Activated naive CD8-positive, alpha-beta T cell treated with anti-CD3 and anti-CD28 coated beads, Interleukin-2, amount 10 ng/mL, durations not matched to agents 7 days and 5 days (primary cell): ENCODE measurements around the gene KCNE1. TPM values are rescaled to one million over a fixed set of nuclear protein-coding genes. Genes with fewer than 3 reads are reported as not detected.

Source experiments
- ATAC-seq: fragments of 150-1000 bp; cut with Tn5 transposase; one replicate; pipeline ENCODE4 v1.10.0; 2021; ENCODE audit warnings: low read depth, moderate library complexity
- POLR2A ChIA-PET: fragments of 350-600 bp; sonication (Branson Sonifier 250); formaldehyde crosslinking; loops from one replicate; lab custom pipeline; 2021; ENCODE audit warnings: antibody characterized with exemption; lab: Charles Lee
- DNase-seq: peaks from one replicate; pipeline ENCODE4 v3.0.0; 2021
- H3K27ac Mint-ChIP-seq: one replicate; pipeline ENCODE4 v1.8.0; 2022; ENCODE audit warnings: mild to moderate bottlenecking, mixed read lengths
- H3K27me3 Mint-ChIP-seq: one replicate; pipeline ENCODE4 v1.8.0; 2022; ENCODE audit warnings: mild to moderate bottlenecking, moderate library complexity, mixed read lengths
- H3K36me3 Mint-ChIP-seq: one replicate; pipeline ENCODE4 v1.8.0; 2021; ENCODE audit warnings: mild to moderate bottlenecking, mixed read lengths
- H3K4me1 Mint-ChIP-seq: one replicate; pipeline ENCODE4 v1.8.0; 2021; ENCODE audit warnings: mixed read lengths
- H3K4me3 Mint-ChIP-seq: one replicate; pipeline ENCODE4 v1.8.0; 2022; ENCODE audit warnings: mild to moderate bottlenecking, moderate library complexity, mixed read lengths
- H3K9me3 Mint-ChIP-seq: one replicate; pipeline ENCODE4 v1.8.0; 2021; ENCODE audit warnings: mixed read lengths
- total RNA-seq, 2 experiments: library from RNA; stranded (reverse); gene quantifications; one replicate each; pipeline ENCODE4 v1.2.3, GENCODE V29; 2021

Gene KCNE1
- total RNA-seq, 2 experiments from 2014 or later: 0.33 TPM; not detected in 1

DNA sequence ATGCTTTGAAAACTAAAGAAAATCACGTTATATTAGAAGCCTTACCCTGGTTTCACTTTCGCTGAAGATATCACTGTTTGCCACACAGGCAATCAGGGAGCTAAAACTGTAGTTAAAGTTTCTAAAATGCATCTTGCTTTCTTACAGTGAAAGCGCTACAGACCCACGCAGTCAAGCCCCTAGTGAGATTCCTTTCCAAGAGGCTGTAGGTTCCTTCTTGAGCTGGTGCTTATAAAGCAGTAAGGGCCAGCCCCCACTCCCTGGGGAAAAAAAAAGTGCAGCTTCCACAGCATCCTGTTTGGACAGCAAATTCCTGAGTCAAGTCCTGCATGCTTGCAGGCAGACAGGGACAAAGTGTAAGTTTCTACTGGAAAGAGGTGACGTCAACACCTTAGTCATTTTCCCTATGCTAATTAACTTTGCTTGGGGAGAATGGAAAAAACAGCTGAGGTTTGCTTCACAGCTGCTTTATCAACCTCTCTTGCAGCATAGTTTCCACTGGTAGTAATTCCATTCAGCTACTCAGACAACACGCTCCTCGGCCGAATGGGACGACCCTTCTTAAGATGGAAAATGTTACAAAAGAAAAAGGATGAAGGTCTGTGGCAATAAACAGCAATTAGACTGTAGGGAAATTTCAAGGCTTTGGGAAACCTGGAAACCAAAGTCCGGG is 14.7 kb upstream of the KCNE1 start:
- DNase-seq: no peak
- no peaks in the 10 kb centered on the region for H3K36me3 Mint-ChIP-seq
- no peaks in the 10 kb centered on the region for H3K27me3 Mint-ChIP-seq
- POLR2A ChIA-PET: no interaction called here
- peak overlapping the region; percentile 36 for H3K4me3 Mint-ChIP-seq
- peak; percentile 36 for ATAC-seq
- peaks cover 5% of the 10 kb centered on the region for H3K4me1 Mint-ChIP-seq
- no peak overlapping the region for H3K27ac Mint-ChIP-seq
- H3K9me3 Mint-ChIP-seq: no peaks in the 10 kb centered on the region

DNA sequence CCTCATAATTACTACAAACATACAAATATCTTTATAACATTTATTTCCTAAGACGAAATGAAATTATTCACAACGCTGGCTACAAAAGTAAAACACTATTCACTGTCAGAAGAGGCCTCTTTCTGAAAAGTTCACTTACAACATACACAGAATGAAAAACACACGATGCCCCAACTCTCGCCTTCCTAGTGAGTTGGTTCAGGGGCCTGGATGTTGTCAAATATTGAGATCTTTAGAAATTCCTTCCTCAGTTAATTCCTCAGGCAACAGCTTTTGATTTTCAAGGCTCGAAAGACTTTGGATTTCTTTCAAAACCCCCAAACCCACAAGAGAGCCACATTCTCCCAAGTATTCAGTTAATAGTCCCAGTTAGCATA is 14.2 kb upstream of the KCNE1 start:
- H3K27ac Mint-ChIP-seq: no peak overlapping the region

DNA sequence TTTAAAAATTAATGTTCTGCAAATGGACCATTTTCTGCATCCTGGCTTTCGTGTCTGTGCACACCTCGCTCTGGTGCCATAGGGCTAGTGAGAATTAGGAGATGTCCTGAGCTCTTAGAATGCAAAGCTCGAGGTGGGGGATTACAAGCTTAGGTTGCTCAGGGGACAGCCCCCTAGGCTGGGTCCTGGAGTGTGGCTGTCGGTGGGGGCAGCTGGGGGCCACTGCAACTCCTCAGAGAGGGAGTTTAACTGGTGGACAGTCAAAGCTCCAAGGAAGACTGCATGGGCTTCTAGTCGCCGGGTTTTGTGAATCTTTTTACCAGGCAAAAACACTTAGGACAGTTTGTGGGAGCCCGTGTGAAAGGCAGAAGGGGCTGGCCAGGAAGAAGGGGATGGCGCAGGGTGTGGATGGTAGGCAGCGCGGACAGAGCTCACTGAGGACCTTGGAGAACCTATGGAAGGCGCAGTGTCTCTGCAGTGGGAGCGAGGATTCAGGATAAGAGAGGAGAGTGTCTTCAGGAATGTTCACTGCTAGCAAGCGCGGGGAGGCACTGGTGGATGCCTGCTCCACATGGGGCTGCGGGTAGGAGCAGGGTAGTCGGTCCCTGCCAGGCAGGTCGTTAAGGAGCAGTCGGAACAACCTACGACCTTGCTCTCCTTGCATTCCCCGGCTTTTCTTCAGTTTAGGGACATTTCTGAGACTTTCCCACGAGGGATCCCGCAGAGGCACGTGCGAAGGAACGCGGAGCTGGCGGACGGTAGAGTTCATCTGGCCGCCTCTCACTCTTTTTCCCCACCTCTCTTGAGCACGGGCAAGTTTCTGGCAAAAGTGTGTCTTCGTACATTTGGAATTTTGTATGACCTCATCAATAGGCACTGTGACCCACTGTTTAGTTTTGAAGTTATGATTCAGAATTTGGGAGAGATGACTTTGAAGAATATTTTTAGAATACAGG is 12.9 kb upstream of the KCNE1 start:
- POLR2A ChIA-PET: no interaction called here
- peaks cover 5% of the 10 kb centered on the region for H3K4me1 Mint-ChIP-seq
- no peak overlapping the region for H3K27ac Mint-ChIP-seq
- DNase-seq (no peak), ATAC-seq (no peak)
- no peaks in the 10 kb centered on the region for H3K9me3 Mint-ChIP-seq
- H3K36me3 Mint-ChIP-seq: no peaks in the 10 kb centered on the region
- no peak overlapping the region for H3K4me3 Mint-ChIP-seq
- H3K27me3 Mint-ChIP-seq: no peaks in the 10 kb centered on the region

More for the DNA sequence above, 14.2 kb upstream of the KCNE1 start:
- ATAC-seq: no peak
- POLR2A ChIA-PET: no interaction called here
- H3K36me3 Mint-ChIP-seq: no peaks in the 10 kb centered on the region
- H3K4me3 Mint-ChIP-seq: peak overlapping the region; percentile 36
- H3K27me3 Mint-ChIP-seq: no peaks in the 10 kb centered on the region
- no peaks in the 10 kb centered on the region for H3K9me3 Mint-ChIP-seq
- no peak for DNase-seq
- H3K4me1 Mint-ChIP-seq: peaks cover 5% of the 10 kb centered on the region

DNA sequence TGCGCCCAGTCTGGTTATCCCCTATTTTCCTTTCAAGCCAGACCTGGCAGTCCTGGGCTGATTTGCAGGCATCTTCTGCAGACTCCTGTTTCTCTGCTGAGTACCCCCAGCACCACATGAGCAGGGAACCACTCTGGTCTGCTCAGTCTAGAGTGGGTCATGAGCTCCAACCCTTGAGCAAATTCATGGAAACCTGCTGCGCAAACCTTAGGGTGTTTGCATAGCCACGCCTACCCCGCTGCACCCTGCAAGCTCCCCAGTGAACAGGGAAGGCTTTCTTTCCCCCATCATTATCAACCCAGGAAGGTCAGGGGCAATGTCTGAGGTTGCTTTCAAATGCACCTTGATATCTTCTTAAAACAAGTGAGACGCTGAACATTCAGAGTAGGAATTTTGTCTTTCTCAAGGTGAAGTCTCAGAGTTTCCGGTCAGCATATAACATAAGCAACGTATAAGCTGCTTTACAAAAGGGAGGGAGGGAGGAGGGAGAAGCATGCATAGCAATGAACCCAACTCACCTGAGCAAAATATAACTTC is 11.1 kb upstream of the KCNE1 start:
- peaks cover 7% of the 10 kb centered on the region for H3K4me1 Mint-ChIP-seq
- ATAC-seq (no peak), DNase-seq (no peak)
- H3K27me3 Mint-ChIP-seq: no peaks in the 10 kb centered on the region
- no peaks in the 10 kb centered on the region for H3K36me3 Mint-ChIP-seq
- H3K9me3 Mint-ChIP-seq: no peaks in the 10 kb centered on the region
- POLR2A ChIA-PET: no interaction called here
- H3K4me3 Mint-ChIP-seq: no peak overlapping the region
- no peak overlapping the region for H3K27ac Mint-ChIP-seq

DNA sequence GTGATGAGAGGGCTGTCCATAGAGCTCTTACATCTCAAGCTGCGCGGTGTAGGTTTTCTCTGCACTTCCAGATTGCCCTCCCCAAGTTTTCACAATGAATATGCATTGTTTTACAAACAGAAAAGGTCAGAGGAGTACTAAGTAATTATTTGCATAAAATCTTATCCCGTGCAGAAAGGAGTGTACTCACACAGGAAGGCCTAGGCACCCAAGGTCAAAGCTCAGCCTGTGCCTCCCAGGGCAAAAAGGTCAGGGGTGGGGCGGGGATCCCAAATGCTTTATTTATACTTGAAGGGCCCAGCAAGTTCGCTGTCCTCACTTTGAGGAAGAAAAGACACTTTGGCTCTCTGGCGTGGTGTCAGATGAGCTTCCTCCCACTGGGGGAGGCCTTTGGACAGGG is 10.3 kb upstream of the KCNE1 start:
- POLR2A ChIA-PET: no interaction called here
- Mint-ChIP-seq H3K4me3 (no peak overlapping the region), H3K36me3 (peaks cover 4% of the 10 kb centered on the region), H3K4me1 (peaks cover 14% of the 10 kb centered on the region), H3K27ac (no peak overlapping the region), H3K9me3 (no peaks in the 10 kb centered on the region), H3K27me3 (no peaks in the 10 kb centered on the region)
- DNase-seq: no peak
- no peak for ATAC-seq

DNA sequence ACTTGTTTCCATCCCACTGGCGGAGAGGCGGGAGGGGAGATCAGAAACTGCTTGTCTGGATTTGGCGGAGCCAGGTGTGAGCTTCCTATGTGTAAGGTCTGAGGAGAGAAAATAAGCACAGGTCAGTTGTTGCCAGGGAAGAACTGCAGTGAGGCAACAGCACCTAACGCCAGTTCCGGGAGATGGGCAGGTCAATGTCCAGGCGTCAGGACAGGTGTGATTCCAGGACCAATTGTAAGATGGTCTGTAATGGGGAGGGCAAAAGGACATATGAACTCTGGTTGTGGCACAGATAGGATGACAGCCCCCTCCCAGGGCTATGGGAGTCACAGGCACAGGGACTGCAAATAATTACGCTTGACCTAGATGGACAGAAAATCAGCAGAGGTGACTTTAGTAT is 9.6 kb upstream of the KCNE1 start:
- no peak for ATAC-seq
- Mint-ChIP-seq H3K9me3 (no peaks in the 10 kb centered on the region), H3K27me3 (no peaks in the 10 kb centered on the region), H3K36me3 (peaks cover 4% of the 10 kb centered on the region), H3K4me1 (peaks cover 16% of the 10 kb centered on the region), H3K27ac (no peak overlapping the region), H3K4me3 (no peak overlapping the region)
- POLR2A ChIA-PET: no interaction called here
- DNase-seq: no peak

DNA sequence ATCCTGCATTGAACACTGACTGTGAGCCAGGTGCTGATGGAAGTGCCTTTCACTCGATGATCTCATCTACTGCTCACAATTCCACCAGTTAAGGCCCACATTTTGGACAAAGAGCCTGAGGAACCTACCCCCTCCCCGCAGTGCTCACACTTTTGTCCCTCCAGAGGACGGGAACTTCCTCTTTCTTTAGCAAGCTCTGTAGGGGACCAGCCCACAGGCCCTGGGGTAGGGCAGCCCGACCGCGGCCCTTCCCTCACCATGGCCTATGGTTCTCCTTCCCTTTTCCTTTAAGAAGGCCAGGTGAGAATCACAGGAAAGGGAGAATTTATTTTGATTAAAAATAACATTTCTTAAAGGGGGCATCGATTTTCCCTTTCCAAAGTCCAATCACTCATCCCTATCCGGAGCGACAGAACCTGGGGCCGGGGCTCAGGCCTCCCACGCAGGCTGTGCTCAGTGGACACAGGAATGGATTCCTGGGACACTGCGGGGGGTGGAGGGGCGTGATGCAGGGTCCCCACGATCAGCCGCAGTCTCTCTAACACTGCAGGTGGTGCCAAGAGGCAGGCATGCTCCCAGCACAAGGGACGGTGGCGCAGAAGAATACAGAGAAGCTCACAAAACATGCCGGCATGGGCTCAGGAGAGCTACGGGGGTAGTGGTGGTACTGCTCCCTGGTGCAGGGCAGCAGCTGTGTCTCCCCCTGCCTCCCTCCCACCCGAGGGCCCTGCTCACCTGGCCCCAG is 8.9 kb upstream of the KCNE1 start:
- Mint-ChIP-seq H3K27me3 (no peaks in the 10 kb centered on the region), H3K4me3 (no peak overlapping the region), H3K36me3 (peaks cover 4% of the 10 kb centered on the region), H3K9me3 (no peaks in the 10 kb centered on the region), H3K4me1 (peaks cover 12% of the 10 kb centered on the region), H3K27ac (no peak overlapping the region)
- POLR2A ChIA-PET: no interaction called here
- DNase-seq (no peak), ATAC-seq (no peak)

DNA sequence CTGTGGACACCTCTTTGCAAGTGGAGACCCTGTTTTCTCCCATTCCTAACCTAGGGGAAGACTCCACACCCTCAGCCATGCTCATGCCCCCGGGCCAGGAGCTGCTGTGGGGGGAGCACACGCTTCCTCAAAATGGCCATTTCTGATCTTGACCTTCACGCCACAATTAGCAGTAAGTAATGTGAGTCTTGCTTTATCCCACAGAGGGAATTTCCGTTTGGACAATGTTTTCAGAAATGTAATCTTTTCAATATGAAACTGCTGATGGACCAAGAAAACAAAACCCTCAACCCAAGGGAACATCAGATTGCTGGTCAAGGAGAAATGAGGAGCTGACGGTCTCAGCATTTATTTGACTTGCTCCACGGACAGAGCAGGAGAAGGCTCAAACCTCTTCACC is 8.3 kb upstream of the KCNE1 start:
- no peaks in the 10 kb centered on the region for H3K27me3 Mint-ChIP-seq
- DNase-seq (no peak), ATAC-seq (no peak)
- no peaks in the 10 kb centered on the region for H3K9me3 Mint-ChIP-seq
- H3K36me3 Mint-ChIP-seq: peaks cover 4% of the 10 kb centered on the region
- peaks cover 12% of the 10 kb centered on the region for H3K4me1 Mint-ChIP-seq
- POLR2A ChIA-PET: no interaction called here
- H3K27ac Mint-ChIP-seq: no peak overlapping the region
- no peak overlapping the region for H3K4me3 Mint-ChIP-seq

DNA sequence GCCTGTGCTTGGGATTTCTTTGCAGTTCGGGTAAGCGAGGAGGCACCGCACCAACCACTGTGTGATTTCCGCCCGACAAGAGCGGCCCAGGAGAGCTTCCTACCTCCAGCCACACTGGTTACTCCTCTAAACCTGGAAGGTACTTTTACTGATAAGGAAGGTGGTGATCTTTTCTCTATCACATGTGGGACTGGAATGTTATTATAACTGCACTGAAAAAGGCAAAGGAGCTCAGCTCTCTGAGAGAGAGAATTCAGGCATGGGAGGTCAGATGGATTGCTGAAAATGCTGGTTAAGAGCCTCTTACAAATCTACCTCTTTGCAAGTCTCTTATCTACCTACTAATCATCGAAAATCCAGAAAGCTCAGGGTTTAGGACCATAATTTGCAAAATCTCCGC is 7.7 kb upstream of the KCNE1 start:
- H3K4me1 Mint-ChIP-seq: peaks cover 12% of the 10 kb centered on the region
- H3K9me3 Mint-ChIP-seq: no peaks in the 10 kb centered on the region
- DNase-seq (no peak), ATAC-seq (no peak)
- peaks cover 4% of the 10 kb centered on the region for H3K36me3 Mint-ChIP-seq
- no peak overlapping the region for H3K4me3 Mint-ChIP-seq
- POLR2A ChIA-PET: interaction anchor here (0.7 kb wide), 1 partner anchor 138 kb away, joined by 4 read pairs; no protein-coding TSS in a partner anchor
- no peak overlapping the region for H3K27ac Mint-ChIP-seq
- H3K27me3 Mint-ChIP-seq: no peaks in the 10 kb centered on the region

DNA sequence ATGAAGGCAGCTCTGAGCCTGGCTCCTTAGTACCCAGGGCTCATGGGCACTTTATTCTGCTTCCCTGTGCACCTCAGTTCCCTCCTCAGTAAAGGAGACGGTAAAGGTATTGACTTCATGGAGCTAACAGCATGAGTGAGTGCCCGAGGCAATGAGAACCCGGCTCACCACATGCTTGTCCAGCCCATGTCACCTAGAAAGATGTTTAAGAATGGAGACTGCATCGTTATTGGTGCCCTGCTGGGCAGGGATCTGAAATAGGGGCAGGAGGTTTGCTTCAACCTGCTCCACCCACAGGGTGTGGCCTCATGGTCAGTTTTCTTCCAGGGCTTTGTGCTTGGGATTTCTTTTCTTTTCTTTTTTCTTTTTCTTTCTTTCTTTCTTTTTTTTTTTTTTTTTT is 7.0 kb upstream of the KCNE1 start:
- Mint-ChIP-seq H3K27ac (no peak overlapping the region), H3K4me1 (peaks cover 12% of the 10 kb centered on the region), H3K27me3 (no peaks in the 10 kb centered on the region), H3K9me3 (no peaks in the 10 kb centered on the region), H3K36me3 (peaks cover 4% of the 10 kb centered on the region), H3K4me3 (no peak overlapping the region)
- ATAC-seq (no peak), DNase-seq (no peak)
- POLR2A ChIA-PET: interaction anchor here (0.7 kb wide), 1 partner anchor 139 kb away, joined by 4 read pairs; no protein-coding TSS in a partner anchor

DNA sequence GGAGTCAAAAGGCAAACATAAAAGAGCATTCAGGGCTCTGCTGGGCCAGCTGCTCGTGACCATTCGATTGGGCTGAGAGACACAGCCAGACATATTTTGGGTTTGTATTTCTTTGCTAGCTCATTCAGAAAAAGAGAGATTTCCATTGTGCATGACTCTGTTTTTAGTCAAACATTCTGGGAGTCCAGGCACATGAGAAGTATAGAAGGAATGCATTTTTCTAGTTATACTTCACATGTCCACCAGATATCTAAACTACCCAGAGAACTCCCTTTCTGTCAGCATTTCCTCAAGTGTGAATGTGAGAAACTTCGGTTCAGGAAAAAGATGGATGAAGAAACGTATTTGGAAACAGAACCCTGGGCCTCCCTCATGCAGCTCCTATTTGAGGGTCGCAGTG is 6.3 kb upstream of the KCNE1 start:
- peaks cover 4% of the 10 kb centered on the region for H3K36me3 Mint-ChIP-seq
- no peak overlapping the region for H3K4me3 Mint-ChIP-seq
- H3K27me3 Mint-ChIP-seq: no peaks in the 10 kb centered on the region
- ATAC-seq (no peak), DNase-seq (no peak)
- POLR2A ChIA-PET: no interaction called here
- no peaks in the 10 kb centered on the region for H3K9me3 Mint-ChIP-seq
- peaks cover 12% of the 10 kb centered on the region for H3K4me1 Mint-ChIP-seq
- no peak overlapping the region for H3K27ac Mint-ChIP-seq

DNA sequence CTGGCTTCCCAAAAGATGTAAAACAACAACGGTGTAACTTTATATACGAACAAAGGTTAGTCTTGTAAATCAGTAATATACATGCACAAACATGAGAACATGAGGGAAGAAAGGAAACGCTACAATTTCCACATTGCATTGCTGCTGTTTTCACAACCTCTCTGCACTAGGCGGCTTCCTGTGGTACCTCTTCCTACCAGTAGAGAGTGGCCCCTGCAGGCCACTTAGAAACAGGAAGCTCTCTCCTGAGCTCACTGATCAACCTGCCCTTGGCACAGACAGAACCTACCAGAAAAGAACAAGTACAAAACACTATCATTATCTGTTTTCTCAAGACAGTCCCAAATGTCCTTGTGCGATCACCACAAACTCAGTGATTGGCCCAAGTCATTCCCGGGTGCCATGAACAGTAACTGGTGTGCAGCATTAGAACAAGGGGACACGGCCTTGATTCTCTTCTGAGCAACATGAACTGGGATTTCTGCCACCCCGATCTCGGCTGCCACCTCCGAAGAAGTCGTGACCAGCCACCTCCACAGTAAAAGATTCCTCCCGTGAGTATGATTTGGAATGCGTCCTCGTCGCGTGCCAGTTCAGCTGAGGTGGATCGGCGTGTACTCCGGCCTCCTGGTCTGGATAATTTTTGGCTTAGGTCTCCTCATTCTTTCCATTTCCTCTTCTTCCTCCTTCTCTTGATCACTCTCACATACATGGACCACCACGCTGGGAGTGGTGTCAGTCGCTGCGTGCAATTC is 5.7 kb upstream of the KCNE1 start:
- H3K9me3 Mint-ChIP-seq: no peaks in the 10 kb centered on the region
- H3K27me3 Mint-ChIP-seq: no peaks in the 10 kb centered on the region
- H3K27ac Mint-ChIP-seq: no peak overlapping the region
- POLR2A ChIA-PET: no interaction called here
- DNase-seq (no peak), ATAC-seq (peak; percentile 92)
- peaks cover 4% of the 10 kb centered on the region for H3K36me3 Mint-ChIP-seq
- no peak overlapping the region for H3K4me3 Mint-ChIP-seq
- peaks cover 12% of the 10 kb centered on the region for H3K4me1 Mint-ChIP-seq

DNA sequence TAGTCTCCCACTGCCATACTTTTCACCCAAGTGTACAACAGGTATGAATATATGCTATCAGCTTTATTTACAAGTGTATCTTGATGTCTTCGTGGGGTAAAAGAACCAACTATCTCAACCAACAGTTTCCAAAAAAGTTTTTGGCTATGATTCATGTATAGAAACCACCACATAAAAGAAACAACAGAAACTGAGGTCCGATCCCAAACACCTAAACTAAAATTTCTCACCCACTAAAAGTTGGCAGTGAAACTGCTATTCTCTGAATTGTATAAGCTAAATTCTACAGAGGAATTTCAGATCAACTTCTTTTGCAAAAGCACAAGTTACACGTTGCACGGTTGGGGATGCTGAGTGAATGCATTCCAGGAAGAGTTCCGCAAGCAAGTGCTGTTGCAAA is 5.0 kb upstream of the KCNE1 start:
- DNase-seq (no peak), ATAC-seq (no peak)
- Mint-ChIP-seq H3K27me3 (no peaks in the 10 kb centered on the region), H3K27ac (no peak overlapping the region), H3K9me3 (no peaks in the 10 kb centered on the region), H3K36me3 (peaks cover 4% of the 10 kb centered on the region), H3K4me1 (peaks cover 12% of the 10 kb centered on the region), H3K4me3 (no peak overlapping the region)
- POLR2A ChIA-PET: no interaction called here
